Adrenal gland (tissue), 19 donors: ENCODE measurements around the gene KPRP. TPM values are rescaled to one million over a fixed set of nuclear protein-coding genes. Genes with fewer than 3 reads are reported as not detected.

ENCODE experiments used
- DNase-seq, 7 donors: peaks; one replicate each; pipeline ENCODE4 v3.0.0-alpha.2; 2019 to 2020
- H3K27ac ChIP-seq, 5 donors: fragments of 200-600 bp; sonication (generic) in 4 of 5; 1 replicate in 3 of 5; 2 replicates in 2 of 5; pipeline versions ENCODE4 v1.5.1 to v1.8.0; 2016 to 2020; ENCODE audit warnings: mild to moderate bottlenecking in 1 of 5
- H3K27me3 ChIP-seq: fragments of 200-600 bp; 2 replicates; pipeline ENCODE4 v1.8.0; 2021
- H3K36me3 ChIP-seq, 2 donors: fragments of 200-600 bp; replicated peaks in 1 of 2; 1 replicate in 1 of 2; 2 replicates in 1 of 2; pipeline versions ENCODE4 v1.5.1 to v1.8.0; 2018 to 2022
- H3K4me1 ChIP-seq, 2 donors: fragments of 200-600 bp; replicated peaks in 1 of 2; 1 replicate in 1 of 2; 2 replicates in 1 of 2; pipeline versions ENCODE4 v1.5.1 to v1.8.0; 2018 to 2021
- H3K4me3 ChIP-seq, 4 donors: fragments of 200-600 bp; sonication (generic) in 3 of 4; one replicate each; pipeline ENCODE4 v1.5.1; 2016 to 2018
- H3K9me3 ChIP-seq, 3 donors: fragments of 200-600 bp; sonication (generic) in 1 of 3; replicated peaks in 1 of 3; 1 replicate in 2 of 3; 2 replicates in 1 of 3; pipeline versions ENCODE4 v1.5.1 to v1.8.0; 2016 to 2021
- POLR2A ChIP-seq, 2 donors: fragments of 450-650 bp; IDR thresholded peaks; one replicate each; pipeline ENCODE4 v1.6.1; 2017; ENCODE audit warnings: antibody characterized with exemption in 2 of 2, mild to moderate bottlenecking in 2 of 2, moderate library complexity in 1 of 2
- WGBS, 4 donors: extraction: QIAGEN DNeasy Blood & Tissue Kit in 2 of 4; methylation state at CpG; one replicate each; pipeline versions ENCODE4 v1.1.5 to v1.1.7; 2013 to 2017; 5-methylcytosine and 5-hydroxymethylcytosine counted together
- intact Hi-C, 2 donors: fragments of 100-400 bp; cut with DNase I; formaldehyde crosslinking; loops; one replicate each; pipeline versions ENCODE4 v1.14.1 to v1.15.0; 2022 to 2023
- long read RNA-seq, 10 donors: library from polyadenylated mRNA in 3 of 10; unstranded in 2 of 10; stranded (forward) in 1 of 10; transcript quantifications; one replicate each; pipeline ENCODE4 v2.0.0 and lab custom pipeline, GENCODE V29; 2021 to 2026
- polyA plus RNA-seq, 3 donors: library from polyadenylated mRNA; stranded (reverse); fragments of 200-250 nt in 2 of 3; fragments of 350-450 nt in 1 of 3; fragmentation: Illumina TruSeq in 1 of 3; extraction: RNeasy Lipid Tissue Mini Kit (QIAGEN cat#74804) in 1 of 3; gene quantifications; one replicate each; pipeline ENCODE4 v1.2.3, GENCODE V29; 2013 to 2014
- total RNA-seq, 9 donors: library from RNA; depleted of rRNA in 4 of 9; stranded (reverse); fragments of >200 nt in 4 of 9; fragments of 120-200 nt in 1 of 9; fragmentation: NEBNext Ultra II Directional in 1 of 9; extraction: Animal tissue kit (Norgen Biotek cat#: 25700) in 1 of 9; gene quantifications; one replicate each; pipeline versions ENCODE4 v1.1.0 to v1.2.4, GENCODE V29; 2013 to 2023
- TF ChIP-seq, protein P1 (sequence below), 6 experiments: fragments of 450-650 bp in 4 of 6; fragments of 200-600 bp in 2 of 6; sonication (generic) in 1 of 6; IDR thresholded peaks; 1 replicate in 5 of 6; 2 replicates in 1 of 6; pipeline versions ENCODE4 v1.5.1 to v1.8.0; 2016 to 2021; ENCODE audit warnings: antibody characterized with exemption in 6 of 6, mild to moderate bottlenecking in 2 of 6, moderate library complexity in 1 of 6
- donor health status: healthy with polysubstance abuse.
- donor health status: Bipolar disorder and iron deficiency.
- donor health status: DM: yes; HTN: yes; CAD: no.
- donor health status: DM: no; HTN: no; CAD: no.
- donor health status: DM: no; HTN: no; CAD: no.
- donor health status: DM: yes; HTN: yes; CAD: no.

The KPRP gene, protein sequence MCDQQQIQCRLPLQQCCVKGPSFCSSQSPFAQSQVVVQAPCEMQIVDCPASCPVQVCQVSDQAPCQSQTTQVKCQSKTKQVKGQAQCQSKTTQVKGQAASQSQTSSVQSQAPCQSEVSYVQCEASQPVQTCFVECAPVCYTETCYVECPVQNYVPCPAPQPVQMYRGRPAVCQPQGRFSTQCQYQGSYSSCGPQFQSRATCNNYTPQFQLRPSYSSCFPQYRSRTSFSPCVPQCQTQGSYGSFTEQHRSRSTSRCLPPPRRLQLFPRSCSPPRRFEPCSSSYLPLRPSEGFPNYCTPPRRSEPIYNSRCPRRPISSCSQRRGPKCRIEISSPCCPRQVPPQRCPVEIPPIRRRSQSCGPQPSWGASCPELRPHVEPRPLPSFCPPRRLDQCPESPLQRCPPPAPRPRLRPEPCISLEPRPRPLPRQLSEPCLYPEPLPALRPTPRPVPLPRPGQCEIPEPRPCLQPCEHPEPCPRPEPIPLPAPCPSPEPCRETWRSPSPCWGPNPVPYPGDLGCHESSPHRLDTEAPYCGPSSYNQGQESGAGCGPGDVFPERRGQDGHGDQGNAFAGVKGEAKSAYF
- total RNA-seq (not detected), polyA plus RNA-seq (not detected)
- long read RNA-seq, donor 1, result 0 reads
- long read RNA-seq, donor 2, result 0 reads
- long read RNA-seq, donor 3, result 0 reads
- long read RNA-seq, donor 4, result 0 reads
- long read RNA-seq, donor 5, result 0 reads
- long read RNA-seq, donor 6, result 0 reads
- long read RNA-seq, donor 7, result 0 reads
- long read RNA-seq, donor 8, result 0 reads
- long read RNA-seq, donor 9, result 0 reads
- long read RNA-seq, donor 10, result 0 reads

DNA sequence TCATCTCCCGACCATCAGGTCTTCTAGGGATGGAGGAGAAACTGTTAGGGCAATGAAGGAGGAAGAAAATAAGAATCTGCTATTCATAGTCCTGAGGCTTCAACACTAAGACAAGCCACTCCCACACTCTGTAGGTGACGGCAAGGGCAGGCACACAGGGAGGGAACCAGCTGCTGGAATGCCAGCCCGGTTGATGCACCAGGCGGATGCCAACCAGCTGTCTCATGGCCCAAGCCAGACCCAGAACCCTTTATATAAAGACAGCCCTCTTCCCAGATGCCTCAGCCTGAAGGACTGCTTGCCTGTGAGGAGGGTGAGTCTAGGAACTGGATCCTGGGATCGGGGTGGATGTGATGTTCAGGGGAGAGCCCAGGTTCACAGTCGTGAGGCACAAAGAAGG is at the start of gene KPRP:
TSS of gene KPRP (plus strand) at position 279 of the 400 bp plus-strand sequence. CDS start 1,564 bp downstream, outside the sequence.
- Histone ChIP-seq H3K4me3 (no peak within 1 kb of the TSS), H3K36me3 (no peaks in the 10 kb centered on the region), H3K4me1 (no peaks in the 10 kb centered on the region), H3K27ac (no peak within 1 kb of the TSS), H3K9me3 (no peaks in the 10 kb centered on the region), H3K27me3 (no peaks in the 10 kb centered on the region)
- WGBS, 4 donors, result 67 to 75% (median 70%) methylated on average over 6 of the region's 6 CpGs
- no peak for DNase-seq
- intact Hi-C loops, result no loop called here
- TF ChIP-seq, protein P1, sequence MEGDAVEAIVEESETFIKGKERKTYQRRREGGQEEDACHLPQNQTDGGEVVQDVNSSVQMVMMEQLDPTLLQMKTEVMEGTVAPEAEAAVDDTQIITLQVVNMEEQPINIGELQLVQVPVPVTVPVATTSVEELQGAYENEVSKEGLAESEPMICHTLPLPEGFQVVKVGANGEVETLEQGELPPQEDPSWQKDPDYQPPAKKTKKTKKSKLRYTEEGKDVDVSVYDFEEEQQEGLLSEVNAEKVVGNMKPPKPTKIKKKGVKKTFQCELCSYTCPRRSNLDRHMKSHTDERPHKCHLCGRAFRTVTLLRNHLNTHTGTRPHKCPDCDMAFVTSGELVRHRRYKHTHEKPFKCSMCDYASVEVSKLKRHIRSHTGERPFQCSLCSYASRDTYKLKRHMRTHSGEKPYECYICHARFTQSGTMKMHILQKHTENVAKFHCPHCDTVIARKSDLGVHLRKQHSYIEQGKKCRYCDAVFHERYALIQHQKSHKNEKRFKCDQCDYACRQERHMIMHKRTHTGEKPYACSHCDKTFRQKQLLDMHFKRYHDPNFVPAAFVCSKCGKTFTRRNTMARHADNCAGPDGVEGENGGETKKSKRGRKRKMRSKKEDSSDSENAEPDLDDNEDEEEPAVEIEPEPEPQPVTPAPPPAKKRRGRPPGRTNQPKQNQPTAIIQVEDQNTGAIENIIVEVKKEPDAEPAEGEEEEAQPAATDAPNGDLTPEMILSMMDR (IDR thresholded peaks at IDR 0.05), result no peak
- TF ChIP-seq POLR2A (IDR thresholded peaks at IDR 0.05), result no peak

DNA sequence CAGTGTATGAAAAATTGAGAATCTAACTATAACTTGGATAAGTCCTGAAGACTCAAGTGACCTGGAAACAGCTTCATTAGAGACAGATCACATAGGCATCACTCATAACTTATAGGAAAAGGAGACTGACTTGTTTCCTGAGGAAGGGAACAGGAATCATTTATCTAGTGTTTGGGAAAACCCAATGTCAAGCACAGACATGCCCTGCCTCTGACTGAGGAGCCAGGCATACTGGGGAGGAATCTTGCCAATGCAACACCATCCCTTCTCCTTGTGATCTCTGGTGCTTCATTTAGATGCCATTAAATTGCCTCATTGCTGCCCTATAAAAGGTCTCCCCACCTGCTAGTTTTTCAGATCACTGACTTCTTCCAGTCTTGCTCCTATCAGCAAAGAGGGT is 39.6 kb upstream of the KPRP start:
- Histone ChIP-seq H3K27ac (no peak overlapping the region), H3K36me3 (no peaks in the 10 kb centered on the region), H3K4me3 (no peak overlapping the region), H3K9me3 (no peaks in the 10 kb centered on the region), H3K4me1 (no peaks in the 10 kb centered on the region), H3K27me3 (no peaks in the 10 kb centered on the region)
- intact Hi-C loops, result no loop called here
- TF ChIP-seq POLR2A (IDR thresholded peaks at IDR 0.05), result no peak
- TF ChIP-seq, protein P1 (IDR thresholded peaks at IDR 0.05), result no peak
- no peak for DNase-seq

DNA sequence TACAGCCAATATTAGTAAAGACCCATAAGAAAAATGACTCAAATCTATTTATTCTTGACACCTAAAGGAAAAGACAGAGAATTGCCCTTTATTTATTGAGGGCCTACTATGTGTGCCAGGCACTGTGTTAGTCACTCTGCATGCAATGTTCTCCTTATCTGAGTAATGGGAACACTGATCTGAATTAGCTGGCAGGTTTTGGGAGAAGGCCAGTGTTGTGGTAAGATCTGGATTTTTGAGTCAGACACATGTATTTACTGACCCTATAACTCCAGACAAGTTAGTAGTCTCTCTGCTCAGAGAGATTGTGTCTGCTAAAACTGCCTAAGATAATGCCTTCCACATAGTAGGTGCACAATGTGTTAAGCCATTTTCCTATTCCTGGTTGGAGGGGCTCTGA is 32.6 kb upstream of the KPRP start:
- intact Hi-C loops, result no loop called here
- no peaks in the 10 kb centered on the region for H3K36me3 ChIP-seq
- H3K4me3 ChIP-seq, result no peak overlapping the region
- no peak overlapping the region for H3K27ac ChIP-seq
- TF ChIP-seq, protein P1 (IDR thresholded peaks at IDR 0.05), result no peak
- no peak for TF ChIP-seq POLR2A (IDR thresholded peaks at IDR 0.05)
- H3K27me3 ChIP-seq, result no peaks in the 10 kb centered on the region
- no peak for DNase-seq
- H3K4me1 ChIP-seq, result no peaks in the 10 kb centered on the region
- H3K9me3 ChIP-seq, result no peaks in the 10 kb centered on the region

DNA sequence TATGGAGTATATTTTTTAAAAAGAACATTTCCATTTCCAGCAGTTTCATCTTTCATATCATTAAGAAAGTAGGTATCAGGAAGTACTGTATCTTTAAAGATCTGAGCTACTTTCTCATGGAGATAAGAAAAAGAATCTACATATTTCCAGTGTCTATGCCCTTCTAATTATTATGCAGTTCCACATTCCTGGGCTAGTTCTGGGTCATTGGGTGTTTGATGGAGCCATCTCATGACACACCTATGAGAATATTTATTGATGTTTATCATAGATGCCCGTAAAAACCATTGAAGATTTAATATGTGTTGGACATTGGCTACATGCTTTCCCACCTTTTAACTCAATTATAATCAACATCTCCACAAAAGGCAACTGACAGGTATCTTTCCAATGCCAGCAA is 28.8 kb upstream of the KPRP start:
- Histone ChIP-seq H3K4me1 (no peaks in the 10 kb centered on the region), H3K4me3 (no peak overlapping the region), H3K27me3 (no peaks in the 10 kb centered on the region), H3K27ac (no peak overlapping the region), H3K9me3 (no peaks in the 10 kb centered on the region), H3K36me3 (no peaks in the 10 kb centered on the region)
- intact Hi-C loops, result no loop called here
- TF ChIP-seq POLR2A (IDR thresholded peaks at IDR 0.05), result no peak
- TF ChIP-seq, protein P1 (IDR thresholded peaks at IDR 0.05), result no peak
- 55 to 76% (median 71%) methylated on average over 1 of the region's 1 CpG for WGBS, 4 donors
- no peak for DNase-seq
